Measurements from ENCODE around the gene WDR81.
"Not testable (repeated sequence)": the region's sequence is repeated elsewhere in the genome, so short reads cannot be mapped to it uniquely, and the experiment has no call there.

WDR81 gene

GRCh38 chr17:1724351-1724868, at the start of gene WDR81:
WDR81 (plus strand) TSS chr17:1724704; CDS start chr17:1724960, 256 bp downstream.
- ChIA-PET POLR2A (interaction anchor here (0.8 to 1.2 kb wide), 2 partner anchors 40 to 49 kb away, joined by 3 to 5 read pairs; no protein-coding TSS in a partner anchor), CTCF (interaction anchor here (0.7 to 1.5 kb wide), 3 partner anchors 11 to 136 kb away, joined by 3 to 8 read pairs (median 3); no protein-coding TSS in a partner anchor)
- no peak for DNase-seq (ENCODE audit: low read depth, low spot score)
- H3K4me3 ChIP-seq (ENCODE audit: low read depth, low read length), result peak within 1 kb of the TSS; percentile 63
- no peak for TF ChIP-seq CTCF (IDR thresholded peaks at IDR 0.05; ENCODE audit: insufficient read depth, low read length, missing control alignments)

- H3K4me3 ChIP-seq (ENCODE audit: low read depth, low read length), result no peak overlapping the region
- TF ChIP-seq CTCF (IDR thresholded peaks at IDR 0.05; ENCODE audit: insufficient read depth, low read length, missing control alignments), result no peak
- ChIA-PET CTCF (no interaction called here), POLR2A (no interaction called here)
- no peak for DNase-seq (ENCODE audit: low read depth, low spot score)
Observed at GRCh38 chr17:1676401-1676800, 48.1 kb upstream of the WDR81 start.

GRCh38 chr17:1683459-1683858, 41.0 kb upstream of the WDR81 start:
- no peak for TF ChIP-seq CTCF (IDR thresholded peaks at IDR 0.05; ENCODE audit: insufficient read depth, low read length, missing control alignments)
- CTCF ChIA-PET, result interaction anchor here (1.0 to 3.8 kb wide), 6 partner anchors 10 to 100 kb away, joined by 4 to 25 read pairs (median 6); partner anchors contain the start of gene RILP
- peak overlapping the region; percentile 86 for H3K4me3 ChIP-seq (ENCODE audit: low read depth, low read length)
- no peak for DNase-seq (ENCODE audit: low read depth, low spot score)
- POLR2A ChIA-PET, result interaction anchor here (1.0 to 2.2 kb wide), 4 partner anchors 10 to 34 kb away, joined by 3 to 11 read pairs (median 8); partner anchors contain the start of gene RILP

- H3K4me3 ChIP-seq (ENCODE audit: low read depth, low read length), result peak within 1 kb of the TSS; percentile 86
- DNase-seq (ENCODE audit: low read depth, low spot score), result peak; percentile 73
- POLR2A ChIA-PET, result interaction anchor here (0.9 to 2.2 kb wide), 5 partner anchors 11 to 36 kb away, joined by 3 to 11 read pairs (median 6); partner anchors contain the start of gene RILP
- TF ChIP-seq CTCF (IDR thresholded peaks at IDR 0.05; ENCODE audit: insufficient read depth, low read length, missing control alignments), result no peak
- CTCF ChIA-PET, result interaction anchor here (0.9 to 3.8 kb wide), 5 partner anchors 11 to 36 kb away, joined by 4 to 25 read pairs (median 5); no protein-coding TSS in a partner anchor
Observed at GRCh38 chr17:1684378-1685189, 39.9 kb upstream of the WDR81 start, which contains the start of gene PRPF8. PRPF8 (minus strand) TSS chr17:1684867; CDS start chr17:1684571, 296 bp downstream.

- no peak overlapping the region for H3K4me3 ChIP-seq (ENCODE audit: low read depth, low read length)
- ChIA-PET CTCF (no interaction called here), POLR2A (no interaction called here)
- no peak for TF ChIP-seq CTCF (IDR thresholded peaks at IDR 0.05; ENCODE audit: insufficient read depth, low read length, missing control alignments)
- no peak for DNase-seq (ENCODE audit: low read depth, low spot score)
Observed at GRCh38 chr17:1686086-1686485, 38.4 kb upstream of the WDR81 start.

- CTCF ChIA-PET; POLR2A ChIA-PET; DNase-seq (ENCODE audit: low read depth, low spot score); H3K4me3 ChIP-seq (ENCODE audit: low read depth, low read length): not testable (repeated sequence)
Observed at GRCh38 chr17:1688405-1688804, 36.1 kb upstream of the WDR81 start.
